PFSK-1 (cell line): ENCODE measurements around the gene WDR1.

Experiments
- FOXP2 ChIP-seq: optimal IDR thresholded peaks from 2 replicates; pipeline ENCODE3; 2011; ENCODE audit warnings: borderline replicate concordance, control low read depth, inconsistent platforms; ENCODE audit not compliant: insufficient read depth; ENCODE audit errors: extremely low read length, extremely low read depth
- POLR2AphosphoS5 ChIP-seq: IDR thresholded peaks from 2 replicates; pipeline ENCODE4 v1.6.1; 2012; ENCODE audit warnings: low read depth, mild to moderate bottlenecking, control low read depth, low read length, moderate library complexity
- REST ChIP-seq, 2 experiments: IDR thresholded peaks; 2 replicates each; pipeline versions ENCODE4 v1.6.1 to v1.8.0; 2011 to 2012; ENCODE audit warnings: low read depth in 2 of 2, low read length in 2 of 2, control low read depth in 1 of 2, inconsistent platforms in 1 of 2, mild to moderate bottlenecking in 1 of 2, moderate library complexity in 1 of 2; ENCODE audit not compliant: insufficient read depth in 1 of 2
- SIN3A ChIP-seq: IDR thresholded peaks from 2 replicates; pipeline ENCODE4 v1.6.1; 2012; ENCODE audit warnings: mild to moderate bottlenecking, low read length, moderate library complexity, borderline replicate concordance; ENCODE audit not compliant: insufficient read depth
- TAF1 ChIP-seq: IDR thresholded peaks from 2 replicates; pipeline ENCODE4 v1.6.1; 2012; ENCODE audit warnings: low read length, control low read depth, borderline replicate concordance; ENCODE audit not compliant: insufficient read depth

Gene WDR1

GRCh38 chr4:10158333-10158942 is 41.8 kb upstream of the WDR1 start:
- TF ChIP-seq POLR2AphosphoS5, result no peak
- no peak for TF ChIP-seq REST (IDR thresholded peaks at IDR 0.05; ENCODE audit: insufficient read depth in 1 of 2, low read depth in 2 of 2, low read length in 2 of 2)
- TF ChIP-seq FOXP2, result no peak
- TF ChIP-seq TAF1, result no peak
- TF ChIP-seq SIN3A, result no peak

DNA sequence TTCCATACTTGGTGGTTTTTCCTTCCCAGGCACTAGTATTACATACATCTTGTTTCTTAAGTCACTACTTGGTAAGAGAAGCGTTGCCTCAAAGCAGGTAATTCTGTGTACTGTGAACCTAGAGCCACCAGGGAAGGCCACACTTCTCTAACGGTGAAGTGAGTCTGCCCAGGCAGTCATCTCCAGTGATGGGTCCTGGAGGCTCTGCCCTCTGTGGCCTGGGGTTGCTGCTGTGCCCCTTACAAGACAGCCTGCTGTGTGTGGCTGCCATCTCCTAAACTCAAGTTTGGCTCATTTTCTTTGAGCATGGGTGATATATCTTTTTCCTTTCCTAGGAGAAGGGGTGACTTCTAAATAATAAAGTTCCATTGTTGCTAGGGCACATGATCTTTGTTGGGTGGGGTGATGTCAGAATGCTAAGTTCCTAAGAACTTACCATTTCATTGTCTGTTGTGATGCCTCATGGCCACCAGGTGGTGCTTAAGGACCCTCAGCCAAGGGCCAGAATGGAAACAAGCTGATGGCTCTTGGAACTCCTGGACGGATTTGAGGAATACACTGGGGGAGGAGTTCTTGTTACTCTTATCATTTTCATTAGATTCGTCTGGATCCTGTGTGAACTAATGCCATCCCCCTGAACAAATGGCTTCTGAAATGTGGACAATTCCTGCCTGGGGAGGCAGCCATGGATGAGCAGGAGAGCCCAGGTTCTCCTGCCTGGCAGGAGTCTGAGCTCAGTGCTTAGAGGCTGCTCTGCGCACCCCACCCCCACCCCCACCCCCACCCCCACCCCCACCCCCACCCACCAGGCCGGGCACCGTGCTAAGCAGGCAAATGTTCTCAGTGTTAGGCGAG is 41.1 kb upstream of the WDR1 start:
- TF ChIP-seq POLR2AphosphoS5, result no peak
- no peak for TF ChIP-seq FOXP2
- no peak for TF ChIP-seq TAF1
- no peak for TF ChIP-seq SIN3A
- no peak for TF ChIP-seq REST (IDR thresholded peaks at IDR 0.05; ENCODE audit: insufficient read depth in 1 of 2, low read depth in 2 of 2, low read length in 2 of 2)

- no peak for TF ChIP-seq SIN3A
- no peak for TF ChIP-seq POLR2AphosphoS5
- TF ChIP-seq TAF1, result no peak
- TF ChIP-seq FOXP2, result no peak
- no peak for TF ChIP-seq REST (IDR thresholded peaks at IDR 0.05; ENCODE audit: insufficient read depth in 1 of 2, low read depth in 2 of 2, low read length in 2 of 2)
Measured at GRCh38 chr4:10154241-10154640, 37.6 kb upstream of the WDR1 start.

DNA sequence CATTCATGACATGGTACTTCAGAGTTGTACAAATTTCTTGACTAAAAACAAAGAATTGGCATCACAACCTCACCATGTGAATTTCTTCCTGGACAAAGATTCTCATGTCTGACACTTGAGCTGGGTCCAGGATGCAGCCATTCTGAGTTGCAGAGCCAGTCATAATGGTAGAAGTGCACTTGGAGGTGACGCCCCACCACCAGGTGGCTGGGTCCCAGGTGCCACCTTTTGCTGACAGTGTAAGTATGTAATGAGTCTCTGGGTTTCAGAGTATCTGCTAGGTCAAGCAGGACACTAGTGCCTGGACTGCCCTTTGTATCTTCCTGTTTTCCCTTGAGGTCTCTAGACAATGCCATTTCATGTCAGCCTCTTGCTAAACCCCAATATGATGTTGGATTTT is 36.6 kb upstream of the WDR1 start:
- TF ChIP-seq POLR2AphosphoS5 (no peak), TAF1 (no peak), SIN3A (no peak), FOXP2 (no peak), REST (IDR thresholded peaks at IDR 0.05; ENCODE audit: insufficient read depth in 1 of 2, low read depth in 2 of 2, low read length in 2 of 2) (no peak)
